Esophagus muscularis mucosa (tissue), 4 donors: ENCODE results near the gene AURKA.

ENCODE experiments used
- CTCF ChIP-seq, 3 experiments: fragments of 200-600 bp in 2 of 3; fragments of 450-650 bp in 1 of 3; sonication (generic) in 2 of 3; IDR thresholded peaks; one replicate each; pipeline ENCODE4 v1.5.1; 2017 to 2019; ENCODE audit warnings: antibody characterized with exemption in 3 of 3, mild to moderate bottlenecking in 2 of 3, moderate library complexity in 1 of 3
- EP300 ChIP-seq: sonication (generic); formaldehyde crosslinking; IDR thresholded peaks from one replicate; pipeline ENCODE4 v1.6.1; 2017; ENCODE audit warnings: antibody characterized with exemption
- POLR2A ChIP-seq: fragments of 450-650 bp; IDR thresholded peaks from one replicate; pipeline ENCODE4 v1.6.1; 2017; ENCODE audit warnings: antibody characterized with exemption, moderate library complexity, mild to moderate bottlenecking, low read depth

- TF ChIP-seq POLR2A = no peak
- no peak for TF ChIP-seq CTCF (IDR thresholded peaks at IDR 0.05)
- no peak for TF ChIP-seq EP300
These were observed 3.1 kb downstream of the AURKA start for GRCh38 chr20:56388882-56389281.
